CD8-positive, alpha-beta memory T cell (primary cell): ENCODE data around the gene PACS1. TPM values are rescaled to one million over a fixed set of nuclear protein-coding genes. Genes with fewer than 3 reads are reported as not detected.
A peak's percentile ranks its signal among the peaks of the same experiment; 100 is the strongest.

Experiments used
- CTCF ChIA-PET: fragments of 350-600 bp; sonication (Branson Sonifier 250); formaldehyde crosslinking; loops from one replicate; lab custom pipeline; 2021; ENCODE audit warnings: antibody characterized with exemption; lab: Charles Lee
- POLR2A ChIA-PET: fragments of 350-600 bp; sonication (Branson Sonifier 250); formaldehyde crosslinking; loops from one replicate; lab custom pipeline; 2021; ENCODE audit warnings: antibody characterized with exemption; lab: Charles Lee
- DNase-seq, 5 donors: peaks; one replicate each; pipeline versions ENCODE4 v3.0.0 to v3.0.0-alpha.2; 2020 to 2022; ENCODE audit warnings: mixed read lengths in 1 of 5
- H3K27ac ChIP-seq: one replicate; pipeline ENCODE4 v1.7.0; 2013; ENCODE audit warnings: low read depth, mild to moderate bottlenecking, low read length, moderate library complexity
- H3K27me3 ChIP-seq: 2 replicates; pipeline ENCODE4 v1.7.0; 2013; ENCODE audit warnings: low read length, mild to moderate bottlenecking; ENCODE audit not compliant: insufficient read depth, poor library complexity, severe bottlenecking
- H3K36me3 ChIP-seq: 2 replicates; pipeline ENCODE4 v1.7.0; 2013; ENCODE audit warnings: mild to moderate bottlenecking, low read length, moderate library complexity; ENCODE audit not compliant: insufficient read depth
- H3K4me1 ChIP-seq: 2 replicates; pipeline ENCODE4 v1.7.0; 2013; ENCODE audit warnings: mild to moderate bottlenecking, low read length, moderate library complexity; ENCODE audit not compliant: insufficient read depth
- H3K4me3 ChIP-seq: 2 replicates; pipeline ENCODE4 v1.7.0; 2013; ENCODE audit warnings: mild to moderate bottlenecking, low read length
- H3K9me3 ChIP-seq: 2 replicates; pipeline ENCODE4 v1.7.0; 2013; ENCODE audit warnings: mild to moderate bottlenecking, low read length
- H3K27ac Mint-ChIP-seq, 8 donors: one replicate each; pipeline ENCODE4 v1.8.0; 2020 to 2021; ENCODE audit warnings: mixed read lengths in 8 of 8, mild to moderate bottlenecking in 6 of 8, inconsistent platforms in 3 of 8, moderate library complexity in 3 of 8
- H3K27me3 Mint-ChIP-seq, 2 donors: one replicate each; pipeline ENCODE4 v1.8.0; 2020 to 2021; ENCODE audit warnings: mixed read lengths in 2 of 2, mild to moderate bottlenecking in 1 of 2, moderate library complexity in 1 of 2
- H3K36me3 Mint-ChIP-seq, 3 donors: one replicate each; pipeline ENCODE4 v1.8.0; 2020 to 2021; ENCODE audit warnings: mixed read lengths in 3 of 3, inconsistent platforms in 1 of 3, mild to moderate bottlenecking in 1 of 3
- H3K4me1 Mint-ChIP-seq, 3 donors: one replicate each; pipeline ENCODE4 v1.8.0; 2020 to 2021; ENCODE audit warnings: mixed read lengths in 3 of 3, inconsistent platforms in 1 of 3, mild to moderate bottlenecking in 1 of 3
- H3K4me3 Mint-ChIP-seq, 7 donors: one replicate each; pipeline ENCODE4 v1.8.0; 2020 to 2021; ENCODE audit warnings: mixed read lengths in 7 of 7, mild to moderate bottlenecking in 6 of 7, moderate library complexity in 4 of 7, inconsistent platforms in 2 of 7
- H3K9me3 Mint-ChIP-seq, 5 donors: one replicate each; pipeline ENCODE4 v1.8.0; 2020 to 2022; ENCODE audit warnings: mixed read lengths in 5 of 5, mild to moderate bottlenecking in 3 of 5, moderate library complexity in 2 of 5, inconsistent platforms in 1 of 5
- polyA plus RNA-seq: library from polyadenylated mRNA; unstranded; fragments of 300-500 nt; fragmentation: Illumina TruSeq; gene quantifications from one replicate; pipeline ENCODE4 v1.2.3, GENCODE V29; 2021
- total RNA-seq, 2 experiments: library from RNA; stranded (reverse); gene quantifications; one replicate each; pipeline ENCODE4 v1.2.3, GENCODE V29; 2021

PACS1 gene
- total and polyA plus RNA-seq, 3 experiments from 2014 or later = 73.3 to 86.1 (median 77.4) TPM

- POLR2A ChIA-PET = no interaction called here
- no peak for DNase-seq
- Mint-ChIP-seq H3K27ac (peak overlapping the region in 3 of 8 donors; percentile 13 to 67 (median 63)), H3K36me3 (peaks cover 0 to 9% (median 1%) of the 10 kb centered on the region in 3 donors), H3K4me1 (peaks cover 49 to 78% (median 73%) of the 10 kb centered on the region in 3 donors), H3K4me3 (no peak overlapping the region), H3K9me3 (no peaks in the 10 kb centered on the region), H3K27me3 (no peaks in the 10 kb centered on the region)
- CTCF ChIA-PET = no interaction called here
- H3K27ac ChIP-seq = no peak overlapping the region
- no peaks in the 10 kb centered on the region for H3K27me3 ChIP-seq
- no peak overlapping the region for H3K4me3 ChIP-seq
- H3K36me3 ChIP-seq = no peaks in the 10 kb centered on the region
- no peaks in the 10 kb centered on the region for H3K9me3 ChIP-seq
- H3K4me1 ChIP-seq = peaks cover 18% of the 10 kb centered on the region
Observed at GRCh38 chr11:66158156-66158555, 88.1 kb downstream of the PACS1 start.

- no peak for DNase-seq
- Histone ChIP-seq H3K4me1 (peaks cover 24% of the 10 kb centered on the region), H3K4me3 (no peak overlapping the region), H3K36me3 (no peaks in the 10 kb centered on the region), H3K27ac (no peak overlapping the region), H3K27me3 (no peaks in the 10 kb centered on the region), H3K9me3 (no peaks in the 10 kb centered on the region)
- Mint-ChIP-seq H3K4me1 (peaks cover 59 to 86% (median 80%) of the 10 kb centered on the region in 3 donors), H3K9me3 (no peaks in the 10 kb centered on the region), H3K27ac (peak overlapping the region in 2 of 8 donors; percentile 23 to 68), H3K4me3 (no peak overlapping the region), H3K27me3 (no peaks in the 10 kb centered on the region), H3K36me3 (peaks cover 0 to 9% (median 1%) of the 10 kb centered on the region in 3 donors)
- ChIA-PET CTCF (interaction anchor here (0.8 kb wide), 1 partner anchor 91 kb away, joined by 3 read pairs; no protein-coding TSS in a partner anchor), POLR2A (no interaction called here)
Observed at GRCh38 chr11:66159324-66159984, 89.4 kb downstream of the PACS1 start.

GRCh38 chr11:66160709-66161108 lies 90.6 kb downstream of the PACS1 start:
- no peaks in the 10 kb centered on the region for H3K27me3 Mint-ChIP-seq
- no peaks in the 10 kb centered on the region for H3K9me3 Mint-ChIP-seq
- peaks cover 0 to 16% (median 1%) of the 10 kb centered on the region in 3 donors for H3K36me3 Mint-ChIP-seq
- Histone ChIP-seq H3K4me3 (no peak overlapping the region), H3K27ac (no peak overlapping the region), H3K9me3 (no peaks in the 10 kb centered on the region), H3K27me3 (no peaks in the 10 kb centered on the region), H3K4me1 (peaks cover 21% of the 10 kb centered on the region), H3K36me3 (no peaks in the 10 kb centered on the region)
- no peak for DNase-seq
- ChIA-PET POLR2A (interaction anchor here (0.6 to 0.7 kb wide), 2 partner anchors 21 to 211 kb away, joined by 3 to 5 read pairs; no protein-coding TSS in a partner anchor), CTCF (no interaction called here)
- peak overlapping the region in 7 of 8 donors; percentile 18 to 75 (median 63) for H3K27ac Mint-ChIP-seq
- no peak overlapping the region for H3K4me3 Mint-ChIP-seq
- peaks cover 67 to 87% (median 77%) of the 10 kb centered on the region in 3 donors for H3K4me1 Mint-ChIP-seq

GRCh38 chr11:66168289-66168688 lies 98.2 kb downstream of the PACS1 start:
- CTCF ChIA-PET = no interaction called here
- DNase-seq = no peak
- H3K9me3 Mint-ChIP-seq = no peaks in the 10 kb centered on the region
- H3K36me3 Mint-ChIP-seq = peaks cover 0 to 41% (median 0%) of the 10 kb centered on the region in 3 donors
- H3K4me1 ChIP-seq = peaks cover 6% of the 10 kb centered on the region
- no peaks in the 10 kb centered on the region for H3K9me3 ChIP-seq
- no peaks in the 10 kb centered on the region for H3K27me3 ChIP-seq
- H3K4me1 Mint-ChIP-seq = peaks cover 40 to 73% (median 49%) of the 10 kb centered on the region in 3 donors
- no peak overlapping the region for H3K4me3 ChIP-seq
- H3K27ac Mint-ChIP-seq = no peak overlapping the region
- no peaks in the 10 kb centered on the region for H3K36me3 ChIP-seq
- POLR2A ChIA-PET = no interaction called here
- no peak overlapping the region for H3K4me3 Mint-ChIP-seq
- H3K27ac ChIP-seq = no peak overlapping the region
- no peaks in the 10 kb centered on the region for H3K27me3 Mint-ChIP-seq

GRCh38 chr11:66172146-66172545 lies 102.1 kb downstream of the PACS1 start:
- no peak overlapping the region for H3K27ac ChIP-seq
- H3K9me3 Mint-ChIP-seq = no peaks in the 10 kb centered on the region
- H3K4me3 Mint-ChIP-seq = no peak overlapping the region
- H3K27me3 Mint-ChIP-seq = no peaks in the 10 kb centered on the region
- H3K4me3 ChIP-seq = no peak overlapping the region
- POLR2A ChIA-PET = no interaction called here
- CTCF ChIA-PET = no interaction called here
- peaks cover 0 to 40% (median 4%) of the 10 kb centered on the region in 3 donors for H3K36me3 Mint-ChIP-seq
- no peaks in the 10 kb centered on the region for H3K9me3 ChIP-seq
- peak overlapping the region in 1 of 8 donors; percentile 41 for H3K27ac Mint-ChIP-seq
- H3K36me3 ChIP-seq = no peaks in the 10 kb centered on the region
- H3K4me1 Mint-ChIP-seq = peaks cover 29 to 67% (median 31%) of the 10 kb centered on the region in 3 donors
- DNase-seq = no peak
- no peaks in the 10 kb centered on the region for H3K4me1 ChIP-seq
- H3K27me3 ChIP-seq = no peaks in the 10 kb centered on the region

GRCh38 chr11:66176650-66177049 lies 106.6 kb downstream of the PACS1 start:
- Mint-ChIP-seq H3K9me3 (no peaks in the 10 kb centered on the region), H3K4me1 (peaks cover 31 to 71% (median 41%) of the 10 kb centered on the region in 3 donors), H3K36me3 (peaks cover 0 to 42% (median 4%) of the 10 kb centered on the region in 3 donors), H3K27me3 (peaks cover 0 to 1% of the 10 kb centered on the region in 2 donors), H3K4me3 (no peak overlapping the region), H3K27ac (no peak overlapping the region)
- POLR2A ChIA-PET = no interaction called here
- H3K36me3 ChIP-seq = no peaks in the 10 kb centered on the region
- no peak for DNase-seq
- H3K27ac ChIP-seq = no peak overlapping the region
- H3K9me3 ChIP-seq = no peaks in the 10 kb centered on the region
- no peaks in the 10 kb centered on the region for H3K4me1 ChIP-seq
- H3K4me3 ChIP-seq = no peak overlapping the region
- CTCF ChIA-PET = no interaction called here
- no peaks in the 10 kb centered on the region for H3K27me3 ChIP-seq

GRCh38 chr11:66178183-66178582 lies 108.1 kb downstream of the PACS1 start:
- H3K27ac Mint-ChIP-seq = no peak overlapping the region

GRCh38 chr11:66178871-66179270 lies 108.8 kb downstream of the PACS1 start:
- H3K27ac Mint-ChIP-seq = peak overlapping the region in 4 of 8 donors; percentile 50 to 86 (median 65)
- no peak overlapping the region for H3K27ac ChIP-seq
- H3K9me3 ChIP-seq = no peaks in the 10 kb centered on the region
- H3K27me3 ChIP-seq = no peaks in the 10 kb centered on the region
- H3K4me3 ChIP-seq = no peak overlapping the region
- peaks cover 0 to 1% of the 10 kb centered on the region in 2 donors for H3K27me3 Mint-ChIP-seq
- H3K36me3 Mint-ChIP-seq = peaks cover 0 to 23% (median 4%) of the 10 kb centered on the region in 3 donors
- H3K4me1 ChIP-seq = peaks cover 7% of the 10 kb centered on the region
- ChIA-PET POLR2A (no interaction called here), CTCF (no interaction called here)
- no peaks in the 10 kb centered on the region for H3K36me3 ChIP-seq
- H3K4me1 Mint-ChIP-seq = peaks cover 41 to 80% (median 48%) of the 10 kb centered on the region in 3 donors
- DNase-seq = no peak
- no peaks in the 10 kb centered on the region for H3K9me3 Mint-ChIP-seq
- no peak overlapping the region for H3K4me3 Mint-ChIP-seq

More at GRCh38 chr11:66178183-66178582, 108.1 kb downstream of the PACS1 start:
- H3K27me3 Mint-ChIP-seq = peaks cover 0 to 1% of the 10 kb centered on the region in 2 donors
- H3K27me3 ChIP-seq = no peaks in the 10 kb centered on the region
- peaks cover under 1% of the 10 kb centered on the region for H3K4me1 ChIP-seq
- peaks cover 34 to 79% (median 42%) of the 10 kb centered on the region in 3 donors for H3K4me1 Mint-ChIP-seq
- H3K36me3 Mint-ChIP-seq = peaks cover 0 to 29% (median 4%) of the 10 kb centered on the region in 3 donors
- DNase-seq = no peak
- H3K4me3 ChIP-seq = no peak overlapping the region
- no peaks in the 10 kb centered on the region for H3K36me3 ChIP-seq
- H3K9me3 Mint-ChIP-seq = no peaks in the 10 kb centered on the region
- H3K27ac ChIP-seq = no peak overlapping the region
- ChIA-PET POLR2A (no interaction called here), CTCF (no interaction called here)
- no peaks in the 10 kb centered on the region for H3K9me3 ChIP-seq
- H3K4me3 Mint-ChIP-seq = no peak overlapping the region
